AG09319 (cell line): ENCODE data around the gene PEX16.

ENCODE experiments used
- DNase-seq: peaks from one replicate; pipeline ENCODE4 v3.0.0-alpha.2; 2010; ENCODE audit warnings: low read depth; ENCODE audit errors: extremely low read depth
- CTCF ChIP-seq: IDR thresholded peaks from 2 replicates; pipeline ENCODE4 v1.5.1; 2011; ENCODE audit warnings: low read depth, mild to moderate bottlenecking, inconsistent platforms, low read length, moderate library complexity

The PEX16 gene

GRCh38 chr11:45899448-45900174 lies 18.1 kb downstream of the PEX16 start:
- TF ChIP-seq CTCF, result no peak
- DNase-seq, result peak; percentile 63

- TF ChIP-seq CTCF, result no peak
- no peak for DNase-seq
These were observed 18.6 kb downstream of the PEX16 start for GRCh38 chr11:45899086-45899447.

- no peak for DNase-seq
- TF ChIP-seq CTCF, result no peak
These were observed 20.1 kb downstream of the PEX16 start for GRCh38 chr11:45897556-45897955.

GRCh38 chr11:45896422-45896984 lies 21.2 kb downstream of the PEX16 start:
- no peak for DNase-seq
- TF ChIP-seq CTCF, result no peak

- no peak for DNase-seq
- no peak for TF ChIP-seq CTCF
These were observed 22.0 kb downstream of the PEX16 start for GRCh38 chr11:45895553-45896259.

- TF ChIP-seq CTCF, result no peak
- no peak for DNase-seq
These were observed 23.0 kb downstream of the PEX16 start for GRCh38 chr11:45894555-45895247.

- no peak for DNase-seq
- TF ChIP-seq CTCF, result no peak
These were observed 24.8 kb downstream of the PEX16 start for GRCh38 chr11:45892856-45893255.
